Sigmoid colon (tissue), 4 donors: ENCODE data around the gene TBPL2.

Experiments used
- POLR2AphosphoS5 ChIP-seq, 4 donors: sonication (generic); formaldehyde crosslinking; IDR thresholded peaks; one replicate each; pipeline ENCODE4 v1.6.1; 2017; ENCODE audit warnings: antibody characterized with exemption in 4 of 4
- TF ChIP-seq, protein P1 (sequence below), 4 experiments: fragments of 450-650 bp in 3 of 4; fragments of 200-600 bp in 1 of 4; IDR thresholded peaks; one replicate each; pipeline ENCODE4 v1.5.1; 2016 to 2019; ENCODE audit warnings: antibody characterized with exemption in 4 of 4, mild to moderate bottlenecking in 3 of 4, moderate library complexity in 2 of 4

DNA sequence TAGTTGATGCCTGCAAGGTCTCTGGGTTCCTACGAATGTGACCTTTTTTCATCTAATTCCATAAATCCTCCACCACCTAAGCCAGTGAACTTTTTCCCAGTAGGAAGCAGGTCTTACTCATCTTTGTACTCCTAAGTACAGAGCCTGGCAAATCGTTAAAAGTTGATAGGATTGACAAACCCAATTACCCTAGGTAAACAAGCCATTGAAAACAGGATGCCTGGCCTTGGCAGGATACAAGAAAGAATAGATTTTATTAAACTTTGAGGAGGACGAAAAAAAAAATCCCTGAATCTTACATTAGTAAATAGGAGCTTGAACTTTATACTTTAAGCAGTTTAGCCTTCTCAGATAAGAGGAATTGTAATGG, 5.6 kb downstream of the TBPL2 start:
- TF ChIP-seq POLR2AphosphoS5 (IDR thresholded peaks at IDR 0.05): no peak
- TF ChIP-seq, protein P1, sequence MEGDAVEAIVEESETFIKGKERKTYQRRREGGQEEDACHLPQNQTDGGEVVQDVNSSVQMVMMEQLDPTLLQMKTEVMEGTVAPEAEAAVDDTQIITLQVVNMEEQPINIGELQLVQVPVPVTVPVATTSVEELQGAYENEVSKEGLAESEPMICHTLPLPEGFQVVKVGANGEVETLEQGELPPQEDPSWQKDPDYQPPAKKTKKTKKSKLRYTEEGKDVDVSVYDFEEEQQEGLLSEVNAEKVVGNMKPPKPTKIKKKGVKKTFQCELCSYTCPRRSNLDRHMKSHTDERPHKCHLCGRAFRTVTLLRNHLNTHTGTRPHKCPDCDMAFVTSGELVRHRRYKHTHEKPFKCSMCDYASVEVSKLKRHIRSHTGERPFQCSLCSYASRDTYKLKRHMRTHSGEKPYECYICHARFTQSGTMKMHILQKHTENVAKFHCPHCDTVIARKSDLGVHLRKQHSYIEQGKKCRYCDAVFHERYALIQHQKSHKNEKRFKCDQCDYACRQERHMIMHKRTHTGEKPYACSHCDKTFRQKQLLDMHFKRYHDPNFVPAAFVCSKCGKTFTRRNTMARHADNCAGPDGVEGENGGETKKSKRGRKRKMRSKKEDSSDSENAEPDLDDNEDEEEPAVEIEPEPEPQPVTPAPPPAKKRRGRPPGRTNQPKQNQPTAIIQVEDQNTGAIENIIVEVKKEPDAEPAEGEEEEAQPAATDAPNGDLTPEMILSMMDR (IDR thresholded peaks at IDR 0.05): no peak
